GM23338 (cell line): Measurements from ENCODE around the gene PXMP4. TPM values are rescaled to one million over a fixed set of nuclear protein-coding genes. Genes with fewer than 3 reads are reported as not detected.

Source experiments
- ATAC-seq: fragments of 200-7000 bp; cut with Tn5 transposase; 3 replicates; pipeline ENCODE4 v1.9.1; 2020
- DNase-seq: peaks from one replicate; pipeline ENCODE4 v3.0.0-alpha.2; 2015; ENCODE audit warnings: low spot score
- H2AFZ ChIP-seq: fragments of 200-600 bp; sonication (generic); 2 replicates; pipeline ENCODE4 v1.8.0; 2016; ENCODE audit warnings: antibody characterized with exemption, mild to moderate bottlenecking, moderate library complexity
- H3F3A ChIP-seq: fragments of 200-600 bp; sonication (generic); replicated peaks from 2 replicates; pipeline ENCODE4 v1.8.0; 2017; ENCODE audit warnings: antibody characterized with exemption, mixed run types, low read depth
- H3K27ac ChIP-seq: fragments of 200-600 bp; sonication (generic); 2 replicates; pipeline ENCODE4 v1.6.1; 2016; ENCODE audit warnings: low read depth
- H3K27me3 ChIP-seq: fragments of 200-600 bp; sonication (generic); 2 replicates; pipeline ENCODE4 v1.8.0; 2016; ENCODE audit warnings: mild to moderate bottlenecking, mixed run types, moderate library complexity; ENCODE audit not compliant: insufficient read depth
- H3K36me3 ChIP-seq: fragments of 200-600 bp; sonication (generic); 2 replicates; pipeline ENCODE4 v1.8.0; 2016; ENCODE audit warnings: mild to moderate bottlenecking; ENCODE audit not compliant: insufficient read depth
- H3K4me1 ChIP-seq: fragments of 200-600 bp; sonication (generic); 2 replicates; pipeline ENCODE4 v1.8.0; 2016; ENCODE audit warnings: mild to moderate bottlenecking, moderate library complexity; ENCODE audit not compliant: insufficient read depth
- H3K4me2 ChIP-seq: fragments of 200-600 bp; sonication (generic); 2 replicates; pipeline ENCODE4 v1.7.1; 2017; ENCODE audit warnings: mixed run types
- H3K4me3 ChIP-seq: fragments of 200-600 bp; sonication (generic); 2 replicates; pipeline ENCODE4 v1.6.1; 2016; ENCODE audit warnings: mixed run types
- H3K79me2 ChIP-seq: fragments of 200-600 bp; sonication (generic); replicated peaks from 2 replicates; pipeline ENCODE4 v1.8.0; 2017; ENCODE audit warnings: mild to moderate bottlenecking; ENCODE audit not compliant: insufficient read depth
- H3K9me2 ChIP-seq: fragments of 200-600 bp; sonication (generic); 2 replicates; pipeline ENCODE4 v1.8.0; 2017; ENCODE audit not compliant: insufficient read depth
- H4K20me1 ChIP-seq: fragments of 200-600 bp; sonication (generic); replicated peaks from 2 replicates; pipeline ENCODE4 v1.8.0; 2017; ENCODE audit warnings: mild to moderate bottlenecking; ENCODE audit not compliant: insufficient read depth
- H3K27ac Mint-ChIP-seq: 2 replicates; pipeline ENCODE4 v1.8.0; 2020; ENCODE audit warnings: inconsistent platforms, mild to moderate bottlenecking, moderate library complexity, mixed read lengths
- H3K27me3 Mint-ChIP-seq: 3 replicates; pipeline ENCODE4 v1.8.0; 2022; ENCODE audit warnings: low read depth, mild to moderate bottlenecking, moderate library complexity, mixed read lengths, inconsistent platforms; ENCODE audit not compliant: insufficient read depth, poor library complexity
- H3K36me3 Mint-ChIP-seq: 3 replicates; pipeline ENCODE4 v1.8.0; 2021; ENCODE audit warnings: low read depth, mild to moderate bottlenecking, inconsistent platforms, moderate library complexity, mixed read lengths
- H3K4me1 Mint-ChIP-seq: 3 replicates; pipeline ENCODE4 v1.8.0; 2020; ENCODE audit warnings: mild to moderate bottlenecking, inconsistent platforms, mixed read lengths
- H3K4me3 Mint-ChIP-seq: 3 replicates; pipeline ENCODE4 v1.8.0; 2021; ENCODE audit warnings: moderate library complexity, mild to moderate bottlenecking, inconsistent platforms, mixed read lengths
- H3K9me3 Mint-ChIP-seq: 3 replicates; pipeline ENCODE4 v1.8.0; 2020; ENCODE audit warnings: moderate library complexity, mild to moderate bottlenecking, inconsistent platforms, mixed read lengths
- STAT1 ChIP-seq: IDR thresholded peaks from one replicate; pipeline ENCODE4 v1.6.1; 2016; ENCODE audit warnings: antibody characterized with exemption; ENCODE audit not compliant: unreplicated experiment
- polyA plus RNA-seq: library from polyadenylated mRNA; unstranded; fragments of >200 nt; fragmentation: Nextera tagmentation; extraction: Ambion mirVana; gene quantifications from 2 replicates; pipeline ENCODE4 v1.2.1, GENCODE V29; 2016
- total RNA-seq: library from RNA; depleted of rRNA; stranded (reverse); fragments of >200 nt; shearing (Covaris generic); gene quantifications from 2 replicates; pipeline ENCODE4 v1.2.3, GENCODE V29; 2014
- TF ChIP-seq, protein P1 (sequence below): fragments of 250-450 bp; sonication (Bioruptor Pico); IDR thresholded peaks from 2 replicates; pipeline ENCODE4 v1.5.0; 2020; ENCODE audit warnings: mild to moderate bottlenecking, moderate library complexity
- TF ChIP-seq, protein P2 (sequence below): IDR thresholded peaks from 2 replicates; pipeline ENCODE4 v1.6.1; 2016; ENCODE audit warnings: antibody characterized with exemption

Gene PXMP4
- total and polyA plus RNA-seq, 2 experiments from 2014 or later: 1.2 to 3.5 TPM

DNA sequence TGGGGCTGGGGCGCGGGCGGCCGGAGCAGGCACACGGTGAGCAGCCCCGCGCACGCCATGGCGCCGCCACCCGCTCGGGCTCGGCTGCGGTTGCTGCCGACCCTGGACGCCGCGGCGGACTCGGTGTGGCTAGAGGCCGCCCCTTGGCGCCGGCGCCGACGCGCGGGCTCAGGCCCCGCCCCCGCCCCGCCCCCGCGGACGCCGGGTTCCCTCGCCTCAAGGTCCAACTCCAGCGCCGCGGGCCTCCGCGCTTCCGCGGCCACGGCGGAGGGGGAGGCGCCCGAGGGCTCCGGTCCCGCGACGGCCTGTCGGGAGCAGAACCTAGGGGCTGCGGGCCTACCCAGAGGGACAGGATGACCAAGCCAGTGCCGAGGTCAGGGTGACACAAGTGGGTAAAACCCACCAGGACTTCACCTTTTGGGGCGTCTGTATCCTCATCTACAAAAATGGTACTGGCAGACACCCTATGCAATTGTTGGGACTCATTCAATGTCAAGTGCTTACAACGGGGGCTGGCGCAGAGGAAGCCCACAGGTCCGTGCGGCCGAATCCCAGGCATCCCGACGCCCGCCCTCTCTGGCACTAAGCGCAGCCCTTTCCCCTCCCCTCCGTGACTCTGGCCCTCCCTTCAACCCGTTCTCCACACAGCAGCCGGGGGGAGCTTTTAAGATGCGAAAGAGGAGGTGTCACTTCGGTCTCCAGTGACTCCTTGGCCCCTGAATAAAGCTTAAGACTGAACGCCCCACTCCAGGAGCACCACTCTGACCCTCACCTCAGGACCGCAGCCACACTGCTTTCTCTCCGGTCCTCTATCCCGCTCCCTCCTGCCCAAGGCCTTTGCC is 45.6 kb downstream of the PXMP4 start, which contains the start of gene NECAB3 (continued):
- TF ChIP-seq, protein P1, sequence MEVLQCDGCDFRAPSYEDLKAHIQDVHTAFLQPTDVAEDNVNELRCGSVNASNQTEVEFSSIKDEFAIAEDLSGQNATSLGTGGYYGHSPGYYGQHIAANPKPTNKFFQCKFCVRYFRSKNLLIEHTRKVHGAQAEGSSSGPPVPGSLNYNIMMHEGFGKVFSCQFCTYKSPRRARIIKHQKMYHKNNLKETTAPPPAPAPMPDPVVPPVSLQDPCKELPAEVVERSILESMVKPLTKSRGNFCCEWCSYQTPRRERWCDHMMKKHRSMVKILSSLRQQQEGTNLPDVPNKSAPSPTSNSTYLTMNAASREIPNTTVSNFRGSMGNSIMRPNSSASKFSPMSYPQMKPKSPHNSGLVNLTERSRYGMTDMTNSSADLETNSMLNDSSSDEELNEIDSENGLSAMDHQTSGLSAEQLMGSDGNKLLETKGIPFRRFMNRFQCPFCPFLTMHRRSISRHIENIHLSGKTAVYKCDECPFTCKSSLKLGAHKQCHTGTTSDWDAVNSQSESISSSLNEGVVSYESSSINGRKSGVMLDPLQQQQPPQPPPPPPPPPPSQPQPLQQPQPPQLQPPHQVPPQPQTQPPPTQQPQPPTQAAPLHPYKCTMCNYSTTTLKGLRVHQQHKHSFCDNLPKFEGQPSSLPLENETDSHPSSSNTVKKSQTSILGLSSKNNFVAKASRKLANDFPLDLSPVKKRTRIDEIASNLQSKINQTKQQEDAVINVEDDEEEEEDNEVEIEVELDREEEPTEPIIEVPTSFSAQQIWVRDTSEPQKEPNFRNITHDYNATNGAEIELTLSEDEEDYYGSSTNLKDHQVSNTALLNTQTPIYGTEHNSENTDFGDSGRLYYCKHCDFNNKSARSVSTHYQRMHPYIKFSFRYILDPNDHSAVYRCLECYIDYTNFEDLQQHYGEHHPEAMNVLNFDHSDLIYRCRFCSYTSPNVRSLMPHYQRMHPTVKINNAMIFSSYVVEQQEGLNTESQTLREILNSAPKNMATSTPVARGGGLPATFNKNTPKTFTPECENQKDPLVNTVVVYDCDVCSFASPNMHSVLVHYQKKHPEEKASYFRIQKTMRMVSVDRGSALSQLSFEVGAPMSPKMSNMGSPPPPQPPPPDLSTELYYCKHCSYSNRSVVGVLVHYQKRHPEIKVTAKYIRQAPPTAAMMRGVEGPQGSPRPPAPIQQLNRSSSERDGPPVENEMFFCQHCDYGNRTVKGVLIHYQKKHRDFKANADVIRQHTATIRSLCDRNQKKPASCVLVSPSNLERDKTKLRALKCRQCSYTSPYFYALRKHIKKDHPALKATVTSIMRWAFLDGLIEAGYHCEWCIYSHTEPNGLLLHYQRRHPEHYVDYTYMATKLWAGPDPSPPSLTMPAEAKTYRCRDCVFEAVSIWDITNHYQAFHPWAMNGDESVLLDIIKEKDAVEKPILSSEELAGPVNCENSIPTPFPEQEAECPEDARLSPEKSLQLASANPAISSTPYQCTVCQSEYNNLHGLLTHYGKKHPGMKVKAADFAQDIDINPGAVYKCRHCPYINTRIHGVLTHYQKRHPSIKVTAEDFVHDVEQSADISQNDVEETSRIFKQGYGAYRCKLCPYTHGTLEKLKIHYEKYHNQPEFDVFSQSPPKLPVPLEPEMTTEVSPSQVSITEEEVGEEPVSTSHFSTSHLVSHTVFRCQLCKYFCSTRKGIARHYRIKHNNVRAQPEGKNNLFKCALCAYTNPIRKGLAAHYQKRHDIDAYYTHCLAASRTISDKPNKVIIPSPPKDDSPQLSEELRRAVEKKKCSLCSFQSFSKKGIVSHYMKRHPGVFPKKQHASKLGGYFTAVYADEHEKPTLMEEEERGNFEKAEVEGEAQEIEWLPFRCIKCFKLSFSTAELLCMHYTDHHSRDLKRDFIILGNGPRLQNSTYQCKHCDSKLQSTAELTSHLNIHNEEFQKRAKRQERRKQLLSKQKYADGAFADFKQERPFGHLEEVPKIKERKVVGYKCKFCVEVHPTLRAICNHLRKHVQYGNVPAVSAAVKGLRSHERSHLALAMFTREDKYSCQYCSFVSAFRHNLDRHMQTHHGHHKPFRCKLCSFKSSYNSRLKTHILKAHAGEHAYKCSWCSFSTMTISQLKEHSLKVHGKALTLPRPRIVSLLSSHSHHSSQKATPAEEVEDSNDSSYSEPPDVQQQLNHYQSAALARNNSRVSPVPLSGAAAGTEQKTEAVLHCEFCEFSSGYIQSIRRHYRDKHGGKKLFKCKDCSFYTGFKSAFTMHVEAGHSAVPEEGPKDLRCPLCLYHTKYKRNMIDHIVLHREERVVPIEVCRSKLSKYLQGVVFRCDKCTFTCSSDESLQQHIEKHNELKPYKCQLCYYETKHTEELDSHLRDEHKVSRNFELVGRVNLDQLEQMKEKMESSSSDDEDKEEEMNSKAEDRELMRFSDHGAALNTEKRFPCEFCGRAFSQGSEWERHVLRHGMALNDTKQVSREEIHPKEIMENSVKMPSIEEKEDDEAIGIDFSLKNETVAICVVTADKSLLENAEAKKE (CRISPR knock-in tag): no peak
- TF ChIP-seq STAT1: no peak

- H3K4me1 Mint-ChIP-seq: peaks cover 33% of the 10 kb centered on the region
- DNase-seq: no peak
- peaks cover 53% of the 10 kb centered on the region for H3K36me3 Mint-ChIP-seq
Measured at GRCh38 chr20:33673410-33674293, 46.5 kb downstream of the PXMP4 start.

More at GRCh38 chr20:33673410-33674293, 46.5 kb downstream of the PXMP4 start:
- no peaks in the 10 kb centered on the region; the same call in 1 of the 2 replicates for H3K79me2 ChIP-seq
- Mint-ChIP-seq H3K4me3 (peak overlapping the region; percentile 89), H3K27me3 (peaks cover 24% of the 10 kb centered on the region), H3K27ac (peak overlapping the region; percentile 50), H3K9me3 (no peaks in the 10 kb centered on the region; the same call in 2 of the 3 replicates)
- no peaks in the 10 kb centered on the region for H3K9me2 ChIP-seq
- H3F3A ChIP-seq: peaks cover 15% of the 10 kb centered on the region; the same call in 1 of the 2 replicates
- peak overlapping the region; percentile 95 for H3K4me2 ChIP-seq
- H3K4me3 ChIP-seq: peak overlapping the region; percentile 78
- H2AFZ ChIP-seq: peak overlapping the region; percentile 83; the same call in 1 of the 2 replicates
- no peaks in the 10 kb centered on the region for H3K27me3 ChIP-seq
- peaks cover 19% of the 10 kb centered on the region for H3K4me1 ChIP-seq
- peak; percentile 13 for ATAC-seq
- H3K27ac ChIP-seq: no peak overlapping the region
- H4K20me1 ChIP-seq: peaks cover 6% of the 10 kb centered on the region; the same call in 1 of the 2 replicates
- peaks cover 4% of the 10 kb centered on the region for H3K36me3 ChIP-seq
- TF ChIP-seq, protein P2, sequence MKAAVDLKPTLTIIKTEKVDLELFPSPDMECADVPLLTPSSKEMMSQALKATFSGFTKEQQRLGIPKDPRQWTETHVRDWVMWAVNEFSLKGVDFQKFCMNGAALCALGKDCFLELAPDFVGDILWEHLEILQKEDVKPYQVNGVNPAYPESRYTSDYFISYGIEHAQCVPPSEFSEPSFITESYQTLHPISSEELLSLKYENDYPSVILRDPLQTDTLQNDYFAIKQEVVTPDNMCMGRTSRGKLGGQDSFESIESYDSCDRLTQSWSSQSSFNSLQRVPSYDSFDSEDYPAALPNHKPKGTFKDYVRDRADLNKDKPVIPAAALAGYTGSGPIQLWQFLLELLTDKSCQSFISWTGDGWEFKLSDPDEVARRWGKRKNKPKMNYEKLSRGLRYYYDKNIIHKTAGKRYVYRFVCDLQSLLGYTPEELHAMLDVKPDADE: no peak
- no peak for TF ChIP-seq STAT1
